Osteoblast (primary cell): ENCODE data around the gene HHATL. TPM values are rescaled to one million over a fixed set of nuclear protein-coding genes. Genes with fewer than 3 reads are reported as not detected.
A peak's percentile ranks its signal among the peaks of the same experiment; 100 is the strongest.

Experiments used
- DNase-seq: peaks from one replicate; pipeline ENCODE4 v3.0.0; 2011; ENCODE audit warnings: low spot score, mixed read lengths; ENCODE audit not compliant: insufficient read length; ENCODE audit errors: missing footprints
- H2AFZ ChIP-seq: 2 replicates; pipeline ENCODE4 v1.6.0; 2011; ENCODE audit warnings: mild to moderate bottlenecking, low read length
- H3K27ac ChIP-seq: 2 replicates; pipeline ENCODE4 v1.5.1; 2011; ENCODE audit warnings: mild to moderate bottlenecking, low read depth, low read length, moderate library complexity
- H3K27me3 ChIP-seq: 2 replicates; pipeline ENCODE4 v1.6.0; 2012; ENCODE audit warnings: mild to moderate bottlenecking, control low read depth, inconsistent platforms, low read length, moderate library complexity; ENCODE audit not compliant: insufficient read depth
- H3K36me3 ChIP-seq: 2 replicates; pipeline ENCODE4 v1.5.1; 2011; ENCODE audit warnings: mild to moderate bottlenecking, low read length, control low read depth, moderate library complexity; ENCODE audit not compliant: insufficient read depth
- H3K4me1 ChIP-seq: 2 replicates; pipeline ENCODE4 v1.5.1; 2011; ENCODE audit warnings: mild to moderate bottlenecking, low read length, control low read depth, moderate library complexity; ENCODE audit not compliant: insufficient read depth
- H3K4me2 ChIP-seq: 2 replicates; pipeline ENCODE4 v1.6.0; 2011; ENCODE audit warnings: mild to moderate bottlenecking, low read length; ENCODE audit not compliant: insufficient read depth
- H3K4me3 ChIP-seq: fragments of 200-600 bp; sonication (generic); 3 replicates; pipeline ENCODE4 v1.5.1; 2012; ENCODE audit warnings: mild to moderate bottlenecking, low read length, inconsistent platforms; ENCODE audit not compliant: insufficient read depth
- H3K79me2 ChIP-seq: 2 replicates; pipeline ENCODE4 v1.6.0; 2012; ENCODE audit warnings: mild to moderate bottlenecking, low read length, control low read depth, inconsistent platforms; ENCODE audit not compliant: insufficient read depth
- H3K9me3 ChIP-seq: 2 replicates; pipeline ENCODE4 v1.5.1; 2011; ENCODE audit warnings: low read depth, low read length, control low read depth
- H4K20me1 ChIP-seq: 2 replicates; pipeline ENCODE4 v1.6.0; 2012; ENCODE audit warnings: mild to moderate bottlenecking, low read length, control low read depth; ENCODE audit not compliant: insufficient read depth
- CTCF ChIP-seq: IDR thresholded peaks from 2 replicates; pipeline ENCODE4 v1.5.1; 2011; ENCODE audit warnings: mild to moderate bottlenecking, low read depth, low read length, moderate library complexity; ENCODE audit errors: extremely low read depth
- total RNA-seq: library from RNA; depleted of rRNA; stranded (reverse); fragments of >200 nt; gene quantifications from 2 replicates; pipeline ENCODE4 v1.2.3, GENCODE V29; 2012

The HHATL gene
- total RNA-seq, 1 donor: not detected

- Histone ChIP-seq H3K27ac (no peak overlapping the region), H3K4me3 (no peak overlapping the region), H3K79me2 (no peaks in the 10 kb centered on the region), H3K36me3 (peaks cover 4% of the 10 kb centered on the region), H3K9me3 (no peaks in the 10 kb centered on the region), H3K4me2 (no peak overlapping the region), H3K4me1 (no peaks in the 10 kb centered on the region), H3K27me3 (no peaks in the 10 kb centered on the region), H4K20me1 (peaks cover 3% of the 10 kb centered on the region), H2AFZ (no peak overlapping the region)
- no peak for TF ChIP-seq CTCF
- DNase-seq: peak; percentile 66
These were observed 34.8 kb downstream of the HHATL start for GRCh38 chr3:42667523-42668412.

GRCh38 chr3:42667096-42667522 is 35.5 kb downstream of the HHATL start:
- Histone ChIP-seq H3K27ac (no peak overlapping the region), H3K9me3 (no peaks in the 10 kb centered on the region)

GRCh38 chr3:42666577-42666998 is 36.0 kb downstream of the HHATL start:
- Histone ChIP-seq H3K36me3 (peaks cover 8% of the 10 kb centered on the region), H3K9me3 (no peaks in the 10 kb centered on the region), H3K4me2 (no peak overlapping the region), H3K27me3 (no peaks in the 10 kb centered on the region), H4K20me1 (peaks cover 5% of the 10 kb centered on the region), H2AFZ (no peak overlapping the region), H3K27ac (no peak overlapping the region), H3K79me2 (no peaks in the 10 kb centered on the region), H3K4me3 (no peak overlapping the region), H3K4me1 (no peaks in the 10 kb centered on the region)
- DNase-seq: peak; percentile 69
- TF ChIP-seq CTCF: no peak

More at GRCh38 chr3:42667096-42667522, 35.5 kb downstream of the HHATL start:
- peaks cover 3% of the 10 kb centered on the region for H4K20me1 ChIP-seq
- H3K36me3 ChIP-seq: peaks cover 4% of the 10 kb centered on the region
- TF ChIP-seq CTCF: no peak
- no peaks in the 10 kb centered on the region for H3K79me2 ChIP-seq
- H3K27me3 ChIP-seq: no peaks in the 10 kb centered on the region
- no peak overlapping the region for H3K4me2 ChIP-seq
- H3K4me1 ChIP-seq: no peaks in the 10 kb centered on the region
- no peak overlapping the region for H3K4me3 ChIP-seq
- DNase-seq: peak; percentile 83
- H2AFZ ChIP-seq: no peak overlapping the region

GRCh38 chr3:42666022-42666421 is 36.6 kb downstream of the HHATL start:
- no peak overlapping the region for H2AFZ ChIP-seq
- H3K4me2 ChIP-seq: no peak overlapping the region
- no peaks in the 10 kb centered on the region for H3K27me3 ChIP-seq
- H4K20me1 ChIP-seq: peaks cover 10% of the 10 kb centered on the region
- H3K36me3 ChIP-seq: peaks cover 8% of the 10 kb centered on the region
- no peak overlapping the region for H3K4me3 ChIP-seq
- H3K79me2 ChIP-seq: no peaks in the 10 kb centered on the region
- DNase-seq: peak; percentile 71
- no peak for TF ChIP-seq CTCF
- H3K27ac ChIP-seq: no peak overlapping the region
- H3K4me1 ChIP-seq: no peaks in the 10 kb centered on the region
- H3K9me3 ChIP-seq: no peaks in the 10 kb centered on the region
